ENCODE measurements around the gene PUM1.

Gene PUM1

GRCh38 chr1:31038360-31038759 is 27.2 kb downstream of the PUM1 start:
- H4K8ac ChIP-seq (ENCODE audit: low read depth, low read length): no peak overlapping the region
- no peak overlapping the region for H3K4me3 ChIP-seq (ENCODE audit: low read length in 2 of 2)
- no peak overlapping the region for H3K9ac ChIP-seq (ENCODE audit: low read depth, low read length, poor library complexity)
- no peaks in the 10 kb centered on the region for H3K4me1 ChIP-seq (ENCODE audit: control insufficient read depth in 2 of 2, insufficient read depth in 1 of 2, low read depth in 1 of 2, low read length in 2 of 2)
- H3K4me2 ChIP-seq (ENCODE audit: insufficient read depth, low read length, poor library complexity, severe bottlenecking): no peak overlapping the region
- no peak overlapping the region for H2BK15ac ChIP-seq (ENCODE audit: low read length)
- peaks cover 6 to 82% of the 10 kb centered on the region in 2 donors for H3K36me3 ChIP-seq (replicated peaks in 1 of 2; ENCODE audit: control insufficient read depth in 2 of 2, insufficient read depth in 2 of 2, low read length in 2 of 2)
- H3K23ac ChIP-seq (ENCODE audit: low read depth, low read length, poor library complexity): no peak overlapping the region
- no CpG with 5 or more reads among the region's 5 CpGs for WGBS, 2 donors (ENCODE audit: extremely low coverage in 2 of 2, insufficient read length in 2 of 2, insufficient replicate concordance in 1 of 2)
- no peak overlapping the region for H3K27ac ChIP-seq (replicated peaks; ENCODE audit: low read length)
- no peak for DNase-seq (ENCODE audit: low spot score)
- peaks cover 0 to 6% of the 10 kb centered on the region in 2 donors for H3K9me3 ChIP-seq (replicated peaks in 1 of 2; ENCODE audit: control insufficient read depth in 2 of 2, insufficient read depth in 1 of 2, low read depth in 1 of 2, low read length in 2 of 2)
- H4K91ac ChIP-seq (ENCODE audit: low read depth, low read length, poor library complexity): no peak overlapping the region
- no peak overlapping the region for H2AFZ ChIP-seq (ENCODE audit: low read length)
- H3K27me3 ChIP-seq (ENCODE audit: control insufficient read depth in 3 of 3, insufficient read depth in 3 of 3, low read depth in 1 of 3, low read length in 3 of 3): no peaks in the 10 kb centered on the region
- H3K4ac ChIP-seq (ENCODE audit: low read length): no peak overlapping the region
- H2BK120ac ChIP-seq (ENCODE audit: low read depth, low read length): no peak overlapping the region
- no peak overlapping the region for H3K14ac ChIP-seq (ENCODE audit: low read length)
- no peak overlapping the region for H2AK5ac ChIP-seq (ENCODE audit: low read depth, low read length)
- no peak overlapping the region for H2BK5ac ChIP-seq (ENCODE audit: low read length)
- peaks cover 3% of the 10 kb centered on the region for H3K79me1 ChIP-seq (ENCODE audit: low read depth, low read length)
- H3K18ac ChIP-seq (ENCODE audit: low read length): no peak overlapping the region
- H2BK12ac ChIP-seq (ENCODE audit: low read length): no peak overlapping the region

GRCh38 chr1:31036749-31037500 is 28.6 kb downstream of the PUM1 start:
- H3K9me3 ChIP-seq (replicated peaks in 1 of 2; ENCODE audit: control insufficient read depth in 2 of 2, insufficient read depth in 1 of 2, low read depth in 1 of 2, low read length in 2 of 2): no peaks in the 10 kb centered on the region
- H2AFZ ChIP-seq (ENCODE audit: low read length): no peak overlapping the region
- H3K4me2 ChIP-seq (ENCODE audit: insufficient read depth, low read length, poor library complexity, severe bottlenecking): no peak overlapping the region
- H2BK120ac ChIP-seq (ENCODE audit: low read depth, low read length): no peak overlapping the region
- no peak overlapping the region for H2BK15ac ChIP-seq (ENCODE audit: low read length)
- no peak overlapping the region for H2BK12ac ChIP-seq (ENCODE audit: low read length)
- no peak overlapping the region for H3K14ac ChIP-seq (ENCODE audit: low read length)
- H3K4ac ChIP-seq (ENCODE audit: low read length): no peak overlapping the region
- no peak overlapping the region for H2BK5ac ChIP-seq (ENCODE audit: low read length)
- H3K4me3 ChIP-seq (ENCODE audit: low read length in 2 of 2): no peak overlapping the region
- peaks cover 5 to 74% of the 10 kb centered on the region in 2 donors for H3K36me3 ChIP-seq (replicated peaks in 1 of 2; ENCODE audit: control insufficient read depth in 2 of 2, insufficient read depth in 2 of 2, low read length in 2 of 2)
- no peak overlapping the region for H4K8ac ChIP-seq (ENCODE audit: low read depth, low read length)
- no CpG with 5 or more reads among the region's 8 CpGs for WGBS, 2 donors (ENCODE audit: extremely low coverage in 2 of 2, insufficient read length in 2 of 2, insufficient replicate concordance in 1 of 2)
- H3K79me1 ChIP-seq (ENCODE audit: low read depth, low read length): no peaks in the 10 kb centered on the region
- H3K18ac ChIP-seq (ENCODE audit: low read length): no peak overlapping the region
- H3K4me1 ChIP-seq (ENCODE audit: control insufficient read depth in 2 of 2, insufficient read depth in 1 of 2, low read depth in 1 of 2, low read length in 2 of 2): no peaks in the 10 kb centered on the region
- H3K27ac ChIP-seq (replicated peaks; ENCODE audit: low read length): no peak overlapping the region
- H2AK5ac ChIP-seq (ENCODE audit: low read depth, low read length): no peak overlapping the region
- no peak for DNase-seq (ENCODE audit: low spot score)
- no peak overlapping the region for H3K23ac ChIP-seq (ENCODE audit: low read depth, low read length, poor library complexity)
- no peak overlapping the region for H4K91ac ChIP-seq (ENCODE audit: low read depth, low read length, poor library complexity)
- H3K27me3 ChIP-seq (ENCODE audit: control insufficient read depth in 3 of 3, insufficient read depth in 3 of 3, low read depth in 1 of 3, low read length in 3 of 3): no peaks in the 10 kb centered on the region
- H3K9ac ChIP-seq (ENCODE audit: low read depth, low read length, poor library complexity): no peak overlapping the region

GRCh38 chr1:31033598-31033997 is 31.9 kb downstream of the PUM1 start:
- no peak for DNase-seq (ENCODE audit: low spot score)
- Histone ChIP-seq H3K4me3 (ENCODE audit: low read length in 2 of 2) (no peak overlapping the region), H2AK5ac (ENCODE audit: low read depth, low read length) (no peak overlapping the region), H3K4ac (ENCODE audit: low read length) (no peak overlapping the region), H3K27me3 (ENCODE audit: control insufficient read depth in 3 of 3, insufficient read depth in 3 of 3, low read depth in 1 of 3, low read length in 3 of 3) (no peaks in the 10 kb centered on the region), H3K23ac (ENCODE audit: low read depth, low read length, poor library complexity) (no peak overlapping the region), H3K9ac (ENCODE audit: low read depth, low read length, poor library complexity) (no peak overlapping the region), H3K4me1 (ENCODE audit: control insufficient read depth in 2 of 2, insufficient read depth in 1 of 2, low read depth in 1 of 2, low read length in 2 of 2) (no peaks in the 10 kb centered on the region), H3K9me3 (replicated peaks in 1 of 2; ENCODE audit: control insufficient read depth in 2 of 2, insufficient read depth in 1 of 2, low read depth in 1 of 2, low read length in 2 of 2) (no peaks in the 10 kb centered on the region), H2BK12ac (ENCODE audit: low read length) (no peak overlapping the region), H4K91ac (ENCODE audit: low read depth, low read length, poor library complexity) (no peak overlapping the region), H4K8ac (ENCODE audit: low read depth, low read length) (no peak overlapping the region), H3K79me1 (ENCODE audit: low read depth, low read length) (no peaks in the 10 kb centered on the region), H3K18ac (ENCODE audit: low read length) (no peak overlapping the region), H2AFZ (ENCODE audit: low read length) (no peak overlapping the region), H2BK120ac (ENCODE audit: low read depth, low read length) (no peak overlapping the region), H3K36me3 (replicated peaks in 1 of 2; ENCODE audit: control insufficient read depth in 2 of 2, insufficient read depth in 2 of 2, low read length in 2 of 2) (peaks cover 4 to 75% of the 10 kb centered on the region in 2 donors), H2BK5ac (ENCODE audit: low read length) (no peak overlapping the region), H3K14ac (ENCODE audit: low read length) (no peak overlapping the region), H3K27ac (replicated peaks; ENCODE audit: low read length) (no peak overlapping the region), H2BK15ac (ENCODE audit: low read length) (no peak overlapping the region), H3K4me2 (ENCODE audit: insufficient read depth, low read length, poor library complexity, severe bottlenecking) (no peak overlapping the region)
- WGBS, 2 donors (ENCODE audit: extremely low coverage in 2 of 2, insufficient read length in 2 of 2, insufficient replicate concordance in 1 of 2): no CpG with 5 or more reads among the region's 5 CpGs

GRCh38 chr1:31032266-31032665 is 33.3 kb downstream of the PUM1 start:
- WGBS, 2 donors (ENCODE audit: extremely low coverage in 2 of 2, insufficient read length in 2 of 2, insufficient replicate concordance in 1 of 2): no CpG with 5 or more reads among the region's 1 CpG

More at GRCh38 chr1:31032266-31032665, 33.3 kb downstream of the PUM1 start:
- Histone ChIP-seq H3K4me2 (ENCODE audit: insufficient read depth, low read length, poor library complexity, severe bottlenecking) (no peak overlapping the region), H3K36me3 (replicated peaks in 1 of 2; ENCODE audit: control insufficient read depth in 2 of 2, insufficient read depth in 2 of 2, low read length in 2 of 2) (peaks cover 6 to 75% of the 10 kb centered on the region in 2 donors), H3K4me1 (ENCODE audit: control insufficient read depth in 2 of 2, insufficient read depth in 1 of 2, low read depth in 1 of 2, low read length in 2 of 2) (no peaks in the 10 kb centered on the region), H3K9ac (ENCODE audit: low read depth, low read length, poor library complexity) (no peak overlapping the region), H3K23ac (ENCODE audit: low read depth, low read length, poor library complexity) (no peak overlapping the region), H3K18ac (ENCODE audit: low read length) (no peak overlapping the region), H3K27me3 (ENCODE audit: control insufficient read depth in 3 of 3, insufficient read depth in 3 of 3, low read depth in 1 of 3, low read length in 3 of 3) (no peaks in the 10 kb centered on the region), H3K9me3 (replicated peaks in 1 of 2; ENCODE audit: control insufficient read depth in 2 of 2, insufficient read depth in 1 of 2, low read depth in 1 of 2, low read length in 2 of 2) (no peaks in the 10 kb centered on the region), H2BK120ac (ENCODE audit: low read depth, low read length) (no peak overlapping the region), H2BK5ac (ENCODE audit: low read length) (no peak overlapping the region), H2BK12ac (ENCODE audit: low read length) (no peak overlapping the region), H3K4me3 (ENCODE audit: low read length in 2 of 2) (no peak overlapping the region), H3K27ac (replicated peaks; ENCODE audit: low read length) (no peak overlapping the region), H4K91ac (ENCODE audit: low read depth, low read length, poor library complexity) (no peak overlapping the region), H2BK15ac (ENCODE audit: low read length) (no peak overlapping the region), H2AFZ (ENCODE audit: low read length) (no peak overlapping the region), H2AK5ac (ENCODE audit: low read depth, low read length) (no peak overlapping the region), H3K14ac (ENCODE audit: low read length) (no peak overlapping the region), H3K79me1 (ENCODE audit: low read depth, low read length) (no peaks in the 10 kb centered on the region), H3K4ac (ENCODE audit: low read length) (no peak overlapping the region), H4K8ac (ENCODE audit: low read depth, low read length) (no peak overlapping the region)
- no peak for DNase-seq (ENCODE audit: low spot score)
